Natural killer cell (primary cell): ENCODE data around the gene NRP2. TPM values are rescaled to one million over a fixed set of nuclear protein-coding genes. Genes with fewer than 3 reads are reported as not detected.

Experiments used
- ATAC-seq, 3 donors: fragments of 150-1000 bp in 2 of 3; fragments of 200-7000 bp in 1 of 3; cut with Tn5 transposase; 1 replicate in 1 of 3; 2 replicates in 2 of 3; pipeline ENCODE4 v1.10.0; 2021; ENCODE audit warnings: mild to moderate bottlenecking in 2 of 3, moderate library complexity in 2 of 3
- DNase-seq, 2 donors: peaks; one replicate each; pipeline versions ENCODE4 v3.0.0 to v3.0.0-alpha.2; 2013 to 2021; ENCODE audit warnings: mixed read lengths in 1 of 2
- H3K27ac ChIP-seq: one replicate; pipeline ENCODE4 v1.5.1; 2013; ENCODE audit warnings: mild to moderate bottlenecking, low read length
- H3K27me3 ChIP-seq: one replicate; pipeline ENCODE4 v1.6.1; 2013; ENCODE audit warnings: low read length; ENCODE audit not compliant: control insufficient read depth, insufficient read depth
- H3K36me3 ChIP-seq: one replicate; pipeline ENCODE4 v1.6.1; 2013; ENCODE audit warnings: low read length; ENCODE audit not compliant: control insufficient read depth, insufficient read depth
- H3K4me1 ChIP-seq: one replicate; pipeline ENCODE4 v1.6.1; 2013; ENCODE audit warnings: low read length; ENCODE audit not compliant: control insufficient read depth, insufficient read depth
- H3K4me3 ChIP-seq: one replicate; pipeline ENCODE4 v1.5.1; 2013; ENCODE audit warnings: low read length
- H3K9me3 ChIP-seq: one replicate; pipeline ENCODE4 v1.6.1; 2013; ENCODE audit warnings: low read length; ENCODE audit not compliant: control insufficient read depth, insufficient read depth
- H3K27ac Mint-ChIP-seq, 2 donors: one replicate each; pipeline ENCODE4 v1.8.0; 2022; ENCODE audit warnings: mild to moderate bottlenecking in 2 of 2, mixed read lengths in 2 of 2, moderate library complexity in 1 of 2
- H3K27me3 Mint-ChIP-seq, 2 donors: one replicate each; pipeline ENCODE4 v1.8.0; 2022; ENCODE audit warnings: low read depth in 2 of 2, mixed read lengths in 2 of 2
- H3K36me3 Mint-ChIP-seq: one replicate; pipeline ENCODE4 v1.8.0; 2022; ENCODE audit warnings: mixed read lengths
- H3K4me1 Mint-ChIP-seq, 2 donors: one replicate each; pipeline ENCODE4 v1.8.0; 2022; ENCODE audit warnings: mixed read lengths in 2 of 2
- H3K4me3 Mint-ChIP-seq: one replicate; pipeline ENCODE4 v1.8.0; 2022; ENCODE audit warnings: mild to moderate bottlenecking, moderate library complexity, mixed read lengths
- H3K9me3 Mint-ChIP-seq, 2 donors: one replicate each; pipeline ENCODE4 v1.8.0; 2022; ENCODE audit warnings: mixed read lengths in 2 of 2
- CTCF ChIP-seq: fragments of 200-600 bp; IDR thresholded peaks from one replicate; pipeline ENCODE4 v1.8.0; 2022; ENCODE audit warnings: antibody characterized with exemption
- WGBS: methylation state at CpG from one replicate; pipeline ENCODE4 v1.1.7; 2013; ENCODE audit warnings: missing lambda C conversion rate; ENCODE audit not compliant: insufficient coverage; 5-methylcytosine and 5-hydroxymethylcytosine counted together
- intact Hi-C: fragments of 100-400 bp; cut with micrococcal nuclease; formaldehyde crosslinking; loops from one replicate; pipeline ENCODE4 v1.14.2; 2022
- total RNA-seq, 4 donors: library from RNA; stranded (reverse); fragments of 120-200 nt in 1 of 4; gene quantifications; one replicate each; pipeline versions ENCODE4 v1.2.3 to v1.2.4, GENCODE V29; 2013 to 2022

The NRP2 gene
- total RNA-seq, 3 donors from 2014 or later (not counting 1 experiment from before 2014, with no cell fraction given), result 0.40 TPM; not detected in 2

GRCh38 chr2:205797866-205798265 is 115.6 kb downstream of the NRP2 start:
- H3K36me3 Mint-ChIP-seq, result no peaks in the 10 kb centered on the region

GRCh38 chr2:205800224-205800623 is 117.9 kb downstream of the NRP2 start:
- peaks cover 6 to 9% of the 10 kb centered on the region in 2 donors for H3K27me3 Mint-ChIP-seq
- Histone ChIP-seq H3K4me3 (no peak overlapping the region), H3K27ac (no peak overlapping the region), H3K9me3 (no peaks in the 10 kb centered on the region), H3K4me1 (no peaks in the 10 kb centered on the region), H3K27me3 (no peaks in the 10 kb centered on the region), H3K36me3 (no peaks in the 10 kb centered on the region)
- intact Hi-C loops, result no loop called here
- no peak for TF ChIP-seq CTCF
- DNase-seq, result no peak
- H3K4me3 Mint-ChIP-seq, result no peak overlapping the region
- H3K9me3 Mint-ChIP-seq, result no peaks in the 10 kb centered on the region
- no peaks in the 10 kb centered on the region for H3K4me1 Mint-ChIP-seq
- no peaks in the 10 kb centered on the region for H3K36me3 Mint-ChIP-seq
- 75% methylated on average over 2 of the region's 2 CpGs for WGBS
- no peak overlapping the region for H3K27ac Mint-ChIP-seq
- no peak for ATAC-seq

More at GRCh38 chr2:205797866-205798265, 115.6 kb downstream of the NRP2 start:
- Histone ChIP-seq H3K27ac (no peak overlapping the region), H3K27me3 (no peaks in the 10 kb centered on the region), H3K9me3 (no peaks in the 10 kb centered on the region), H3K4me3 (no peak overlapping the region), H3K36me3 (no peaks in the 10 kb centered on the region), H3K4me1 (no peaks in the 10 kb centered on the region)
- H3K27me3 Mint-ChIP-seq, result peaks cover 2 to 4% of the 10 kb centered on the region in 2 donors
- no peak overlapping the region for H3K4me3 Mint-ChIP-seq
- H3K4me1 Mint-ChIP-seq, result no peaks in the 10 kb centered on the region
- TF ChIP-seq CTCF, result no peak
- WGBS, result 75% methylated on average over 4 of the region's 4 CpGs
- no peak for ATAC-seq
- no peak overlapping the region for H3K27ac Mint-ChIP-seq
- no peaks in the 10 kb centered on the region for H3K9me3 Mint-ChIP-seq
- intact Hi-C loops, result no loop called here
- DNase-seq, result no peak

- WGBS, result 94% methylated on average over 3 of the region's 3 CpGs
- Histone ChIP-seq H3K4me1 (no peaks in the 10 kb centered on the region), H3K27ac (no peak overlapping the region), H3K36me3 (no peaks in the 10 kb centered on the region), H3K4me3 (no peak overlapping the region), H3K27me3 (no peaks in the 10 kb centered on the region), H3K9me3 (no peaks in the 10 kb centered on the region)
- ATAC-seq (no peak), DNase-seq (no peak)
- peaks cover 6 to 9% of the 10 kb centered on the region in 2 donors for H3K27me3 Mint-ChIP-seq
- no peak for TF ChIP-seq CTCF
- H3K36me3 Mint-ChIP-seq, result no peaks in the 10 kb centered on the region
- no peak overlapping the region for H3K27ac Mint-ChIP-seq
- intact Hi-C loops, result no loop called here
- no peaks in the 10 kb centered on the region for H3K4me1 Mint-ChIP-seq
- no peaks in the 10 kb centered on the region for H3K9me3 Mint-ChIP-seq
- no peak overlapping the region for H3K4me3 Mint-ChIP-seq
These were observed 118.5 kb downstream of the NRP2 start for GRCh38 chr2:205800773-205801172.

- intact Hi-C loops, result no loop called here
- DNase-seq (no peak), ATAC-seq (no peak)
- Mint-ChIP-seq H3K9me3 (no peaks in the 10 kb centered on the region), H3K27ac (no peak overlapping the region), H3K36me3 (no peaks in the 10 kb centered on the region), H3K4me3 (no peak overlapping the region), H3K27me3 (peaks cover 9 to 10% of the 10 kb centered on the region in 2 donors), H3K4me1 (no peaks in the 10 kb centered on the region)
- Histone ChIP-seq H3K4me1 (no peaks in the 10 kb centered on the region), H3K27ac (no peak overlapping the region), H3K27me3 (no peaks in the 10 kb centered on the region), H3K9me3 (no peaks in the 10 kb centered on the region), H3K4me3 (no peak overlapping the region), H3K36me3 (no peaks in the 10 kb centered on the region)
- 73% methylated on average over 6 of the region's 7 CpGs for WGBS
- no peak for TF ChIP-seq CTCF
These were observed 119.8 kb downstream of the NRP2 start for GRCh38 chr2:205802065-205802464.
